Neural progenitor cell (in vitro differentiated cells): ENCODE results near the gene MAD1L1.

ENCODE experiments used
- CTCF ChIP-seq: fragments of 200-600 bp; sonication (generic); IDR thresholded peaks from 2 replicates; pipeline ENCODE4 v1.5.1; 2017; ENCODE audit warnings: antibody characterized with exemption, mild to moderate bottlenecking
- EZH2 ChIP-seq: fragments of 200-600 bp; sonication (generic); IDR thresholded peaks from 2 replicates; pipeline ENCODE4 v1.6.1; 2017; ENCODE audit warnings: antibody characterized with exemption, mild to moderate bottlenecking, moderate library complexity

GRCh38 chr7:1892011-1892965 is 340.5 kb downstream of the MAD1L1 start:
- TF ChIP-seq EZH2 (no peak), CTCF (no peak)
